ENCODE data around the gene TRIM8. TPM values are rescaled to one million over a fixed set of nuclear protein-coding genes. Genes with fewer than 3 reads are reported as not detected.

TRIM8 gene
- total and polyA plus RNA-seq, 2 of the 8 experiments (the other 6 are each of a cell fraction or from before 2014, with no cell fraction given): 24.9 to 38.8 TPM

GRCh38 chr10:102613286-102613685, 31.0 kb upstream of the TRIM8 start (continued):
- TF ChIP-seq CHD7 (IDR thresholded peaks at IDR 0.05; ENCODE audit: insufficient replicate concordance, low read length) (no peak), TAF1 (IDR thresholded peaks at IDR 0.05; ENCODE audit: low read depth, low read length) (no peak), HDAC6 (IDR thresholded peaks at IDR 0.05; ENCODE audit: low read depth, low read length) (no peak), FOSL1 (IDR thresholded peaks at IDR 0.05; ENCODE audit: insufficient read depth, low read depth, low read length) (no peak), ZNF274 (IDR thresholded peaks at IDR 0.05; ENCODE audit: borderline replicate concordance, extremely low read depth, low read length) (no peak), KDM1A (IDR thresholded peaks at IDR 0.05; ENCODE audit: borderline replicate concordance, low read length) (no peak), CHD2 (IDR thresholded peaks at IDR 0.05; ENCODE audit: low read length) (no peak), CBX5 (IDR thresholded peaks at IDR 0.05; ENCODE audit: low read depth, low read length) (no peak), NANOG (IDR thresholded peaks at IDR 0.05; ENCODE audit: insufficient read depth, low read depth, low read length, poor library complexity, severe bottlenecking) (no peak), SP4 (IDR thresholded peaks at IDR 0.05; ENCODE audit: low read length) (no peak)
